Tibial nerve (tissue), 4 donors: Measurements from ENCODE around the gene COA7. TPM values are rescaled to one million over a fixed set of nuclear protein-coding genes. Genes with fewer than 3 reads are reported as not detected.

ENCODE experiments used
- DNase-seq, 2 donors: peaks; one replicate each; pipeline ENCODE4 v3.0.0-alpha.2; 2019; ENCODE audit warnings: low spot score in 2 of 2
- H3K27ac ChIP-seq, 4 donors: fragments of 200-600 bp; sonication (generic) in 3 of 4; one replicate each; pipeline ENCODE4 v1.5.1; 2017 to 2019; ENCODE audit warnings: mild to moderate bottlenecking in 1 of 4
- H3K27me3 ChIP-seq, 2 donors: fragments of 200-600 bp; sonication (generic) in 1 of 2; one replicate each; pipeline versions ENCODE4 v1.5.1 to v1.6.0; 2017 to 2019
- H3K36me3 ChIP-seq, 3 donors: fragments of 200-600 bp; sonication (generic); one replicate each; pipeline ENCODE4 v1.5.1; 2018 to 2019
- H3K4me1 ChIP-seq, 4 donors: fragments of 200-600 bp; sonication (generic) in 3 of 4; one replicate each; pipeline ENCODE4 v1.5.1; 2017 to 2019
- H3K4me3 ChIP-seq, 4 donors: fragments of 200-600 bp; sonication (generic) in 3 of 4; one replicate each; pipeline ENCODE4 v1.5.1; 2017 to 2019; ENCODE audit warnings: mild to moderate bottlenecking in 1 of 4, moderate library complexity in 1 of 4
- H3K9me3 ChIP-seq, 4 donors: fragments of 200-600 bp; sonication (generic) in 3 of 4; one replicate each; pipeline ENCODE4 v1.5.1; 2017 to 2019
- CTCF ChIP-seq, 5 experiments: fragments of 200-600 bp in 3 of 5; fragments of 450-650 bp in 2 of 5; sonication (generic) in 3 of 5; IDR thresholded peaks; one replicate each; pipeline ENCODE4 v1.5.1; 2016 to 2019; ENCODE audit warnings: antibody characterized with exemption in 5 of 5, mild to moderate bottlenecking in 3 of 5, moderate library complexity in 2 of 5
- EP300 ChIP-seq, 2 donors: sonication (generic); formaldehyde crosslinking; IDR thresholded peaks; one replicate each; pipeline ENCODE4 v1.6.1; 2017; ENCODE audit warnings: antibody characterized with exemption in 2 of 2, mild to moderate bottlenecking in 1 of 2
- POLR2A ChIP-seq, 2 donors: fragments of 450-650 bp; IDR thresholded peaks; one replicate each; pipeline ENCODE4 v1.6.1; 2017; ENCODE audit warnings: antibody characterized with exemption in 2 of 2, mild to moderate bottlenecking in 2 of 2, moderate library complexity in 2 of 2
- WGBS, 2 donors: methylation state at CpG; one replicate each; pipeline ENCODE4 v1.1.5; 2018; 5-methylcytosine and 5-hydroxymethylcytosine counted together
- total RNA-seq, 4 donors: library from RNA; depleted of rRNA; stranded (reverse); fragments of >200 nt; gene quantifications; one replicate each; pipeline ENCODE4 v1.1.0, GENCODE V29; 2016

Gene COA7
- total RNA-seq, 4 donors from 2014 or later: 7.5 to 10.5 (median 8.9) TPM

GRCh38 chr1:52673513-52673912 is 24.6 kb downstream of the COA7 start:
- 95 to 96% methylated on average over 4 of the region's 4 CpGs for WGBS, 2 donors
- Histone ChIP-seq H3K4me1 (peaks cover 0 to 16% (median 0%) of the 10 kb centered on the region in 4 donors), H3K4me3 (no peak overlapping the region), H3K27me3 (no peaks in the 10 kb centered on the region), H3K27ac (no peak overlapping the region), H3K36me3 (no peaks in the 10 kb centered on the region), H3K9me3 (no peaks in the 10 kb centered on the region)
- DNase-seq: no peak
- TF ChIP-seq EP300 (IDR thresholded peaks at IDR 0.05): no peak

- Histone ChIP-seq H3K9me3 (no peaks in the 10 kb centered on the region), H3K27ac (no peak overlapping the region), H3K27me3 (no peaks in the 10 kb centered on the region), H3K4me3 (no peak overlapping the region), H3K4me1 (peaks cover 0 to 16% (median 0%) of the 10 kb centered on the region in 4 donors), H3K36me3 (no peaks in the 10 kb centered on the region)
- no peak for DNase-seq
- TF ChIP-seq POLR2A (IDR thresholded peaks at IDR 0.05) (no peak), CTCF (IDR thresholded peaks at IDR 0.05) (no peak), EP300 (IDR thresholded peaks at IDR 0.05) (no peak)
- WGBS, 2 donors: 33 to 50% methylated on average over 1 of the region's 1 CpG
These were observed 25.2 kb downstream of the COA7 start for GRCh38 chr1:52672946-52673345.

- no peaks in the 10 kb centered on the region for H3K36me3 ChIP-seq
- no peaks in the 10 kb centered on the region for H3K9me3 ChIP-seq
- H3K4me1 ChIP-seq: peaks cover 0 to 5% (median 0%) of the 10 kb centered on the region in 4 donors
- 54 to 70% methylated on average over 2 of the region's 2 CpGs for WGBS, 2 donors
- peak overlapping the region in 1 of 4 donors; percentile 44 for H3K27ac ChIP-seq
- H3K4me3 ChIP-seq: no peak overlapping the region
- no peak for DNase-seq
- no peak for TF ChIP-seq CTCF (IDR thresholded peaks at IDR 0.05)
- TF ChIP-seq POLR2A (IDR thresholded peaks at IDR 0.05): no peak
- no peak for TF ChIP-seq EP300 (IDR thresholded peaks at IDR 0.05)
- H3K27me3 ChIP-seq: no peaks in the 10 kb centered on the region
These were observed 27.5 kb downstream of the COA7 start for GRCh38 chr1:52670604-52671003.

GRCh38 chr1:52669696-52670095 is 28.5 kb downstream of the COA7 start:
- H3K27me3 ChIP-seq: no peaks in the 10 kb centered on the region
- no peaks in the 10 kb centered on the region for H3K9me3 ChIP-seq
- no peak for DNase-seq
- H3K36me3 ChIP-seq: no peaks in the 10 kb centered on the region
- WGBS, 2 donors: 93 to 94% methylated on average over 1 of the region's 1 CpG
- no peak overlapping the region for H3K4me3 ChIP-seq
- no peak for TF ChIP-seq CTCF (IDR thresholded peaks at IDR 0.05)
- no peak for TF ChIP-seq POLR2A (IDR thresholded peaks at IDR 0.05)
- peak in 1 of 2 donors; percentile 14 for TF ChIP-seq EP300 (IDR thresholded peaks at IDR 0.05)
- H3K27ac ChIP-seq: peak overlapping the region in 1 of 4 donors; percentile 44
- H3K4me1 ChIP-seq: peaks cover 0 to 5% (median 0%) of the 10 kb centered on the region in 4 donors

GRCh38 chr1:52668711-52669110 is 29.4 kb downstream of the COA7 start:
- DNase-seq: no peak

More at GRCh38 chr1:52668711-52669110, 29.4 kb downstream of the COA7 start:
- H3K9me3 ChIP-seq: no peaks in the 10 kb centered on the region
- no peaks in the 10 kb centered on the region for H3K36me3 ChIP-seq
- peak overlapping the region in 1 of 4 donors; percentile 41 for H3K27ac ChIP-seq
- no peak overlapping the region for H3K4me3 ChIP-seq
- TF ChIP-seq POLR2A (IDR thresholded peaks at IDR 0.05) (no peak), CTCF (IDR thresholded peaks at IDR 0.05) (no peak), EP300 (IDR thresholded peaks at IDR 0.05) (no peak)
- H3K4me1 ChIP-seq: peaks cover 0 to 5% (median 0%) of the 10 kb centered on the region in 4 donors
- 88 to 89% methylated on average over 2 of the region's 2 CpGs for WGBS, 2 donors
- H3K27me3 ChIP-seq: no peaks in the 10 kb centered on the region
